PFSK-1 (cell line): ENCODE data around the gene DHDDS.

Experiments
- FOXP2 ChIP-seq: optimal IDR thresholded peaks from 2 replicates; pipeline ENCODE3; 2011; ENCODE audit warnings: borderline replicate concordance, control low read depth, inconsistent platforms; ENCODE audit not compliant: insufficient read depth; ENCODE audit errors: extremely low read length, extremely low read depth
- POLR2AphosphoS5 ChIP-seq: IDR thresholded peaks from 2 replicates; pipeline ENCODE4 v1.6.1; 2012; ENCODE audit warnings: low read depth, mild to moderate bottlenecking, control low read depth, low read length, moderate library complexity
- REST ChIP-seq, 2 experiments: IDR thresholded peaks; 2 replicates each; pipeline versions ENCODE4 v1.6.1 to v1.8.0; 2011 to 2012; ENCODE audit warnings: low read depth in 2 of 2, low read length in 2 of 2, control low read depth in 1 of 2, inconsistent platforms in 1 of 2, mild to moderate bottlenecking in 1 of 2, moderate library complexity in 1 of 2; ENCODE audit not compliant: insufficient read depth in 1 of 2
- SIN3A ChIP-seq: IDR thresholded peaks from 2 replicates; pipeline ENCODE4 v1.6.1; 2012; ENCODE audit warnings: mild to moderate bottlenecking, low read length, moderate library complexity, borderline replicate concordance; ENCODE audit not compliant: insufficient read depth
- TAF1 ChIP-seq: IDR thresholded peaks from 2 replicates; pipeline ENCODE4 v1.6.1; 2012; ENCODE audit warnings: low read length, control low read depth, borderline replicate concordance; ENCODE audit not compliant: insufficient read depth

Gene DHDDS

GRCh38 chr1:26478988-26479387, 46.9 kb downstream of the DHDDS start:
- TF ChIP-seq FOXP2, result no peak
- no peak for TF ChIP-seq TAF1
- no peak for TF ChIP-seq SIN3A
- TF ChIP-seq POLR2AphosphoS5, result no peak
- no peak for TF ChIP-seq REST (IDR thresholded peaks at IDR 0.05; ENCODE audit: insufficient read depth in 1 of 2, low read depth in 2 of 2, low read length in 2 of 2)

- TF ChIP-seq FOXP2, result no peak
- no peak for TF ChIP-seq TAF1
- no peak for TF ChIP-seq SIN3A
- TF ChIP-seq REST (IDR thresholded peaks at IDR 0.05; ENCODE audit: insufficient read depth in 1 of 2, low read depth in 2 of 2, low read length in 2 of 2), result no peak
- no peak for TF ChIP-seq POLR2AphosphoS5
Measured at GRCh38 chr1:26482921-26483320, 50.8 kb downstream of the DHDDS start.

GRCh38 chr1:26483980-26484379, 51.9 kb downstream of the DHDDS start:
- TF ChIP-seq TAF1, result no peak
- no peak for TF ChIP-seq SIN3A
- TF ChIP-seq REST (IDR thresholded peaks at IDR 0.05; ENCODE audit: insufficient read depth in 1 of 2, low read depth in 2 of 2, low read length in 2 of 2), result no peak
- TF ChIP-seq FOXP2, result no peak

GRCh38 chr1:26490155-26490554, 58.0 kb downstream of the DHDDS start:
- TF ChIP-seq TAF1 (no peak), POLR2AphosphoS5 (no peak), FOXP2 (no peak), SIN3A (no peak), REST (IDR thresholded peaks at IDR 0.05; ENCODE audit: insufficient read depth in 1 of 2, low read depth in 2 of 2, low read length in 2 of 2) (no peak)

- TF ChIP-seq TAF1 (no peak), FOXP2 (no peak), POLR2AphosphoS5 (no peak), REST (IDR thresholded peaks at IDR 0.05; ENCODE audit: insufficient read depth in 1 of 2, low read depth in 2 of 2, low read length in 2 of 2) (no peak), SIN3A (no peak)
Measured at GRCh38 chr1:26493267-26493666, 61.1 kb downstream of the DHDDS start.
